ENCODE measurements around the gene ABLIM2. TPM values are rescaled to one million over a fixed set of nuclear protein-coding genes. Genes with fewer than 3 reads are reported as not detected.

Gene ABLIM2
- total and polyA plus RNA-seq, 10 of the 15 experiments (the other 5 are each of a cell fraction or from before 2014, with no cell fraction given), result 0.03 to 0.15 (median 0.05) TPM; not detected in 7

DNA sequence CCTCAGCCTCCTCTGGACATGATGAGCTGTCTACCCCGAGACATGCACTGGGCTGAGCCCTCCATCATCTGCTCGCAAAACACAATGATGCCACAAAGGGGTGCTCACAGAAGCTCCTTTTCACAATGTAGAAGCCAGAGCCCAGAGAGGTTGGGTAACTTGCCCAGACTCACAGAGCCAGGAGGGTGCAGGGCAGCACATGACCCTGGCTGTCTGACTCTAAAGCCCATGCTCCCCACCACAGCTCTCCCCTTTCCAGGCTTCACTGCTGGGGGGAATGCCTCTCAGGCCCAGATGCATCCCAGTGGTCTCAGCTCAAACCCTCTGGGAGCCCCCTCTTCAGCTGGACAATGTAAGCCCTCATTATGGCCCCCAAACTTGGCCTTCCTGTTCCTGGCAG is 120.5 kb downstream of the ABLIM2 start:
- intact Hi-C loops (cut with micrococcal nuclease; ENCODE audit: unreplicated experiment), result no loop called here
- Histone ChIP-seq H3K4me3 (no peak overlapping the region), H3K4me2 (ENCODE audit: control insufficient read depth, insufficient read depth) (no peak overlapping the region), H4K20me1 (ENCODE audit: control insufficient read depth, insufficient read depth) (no peaks in the 10 kb centered on the region), H3K36me3 (ENCODE audit: control insufficient read depth in 2 of 2, insufficient read depth in 2 of 2, low read length in 1 of 2) (no peaks in the 10 kb centered on the region), H3K4me1 (ENCODE audit: control insufficient read depth, insufficient read depth, low read length) (peaks cover 4% of the 10 kb centered on the region; the same call in 1 of the 2 replicates), H2AFZ (ENCODE audit: control insufficient read depth, low read depth, low read length) (no peak overlapping the region), H3K9me3 (replicated peaks; ENCODE audit: control insufficient read depth, insufficient read depth, low read length) (no peaks in the 10 kb centered on the region), H3K9ac (ENCODE audit: control insufficient read depth, insufficient read depth, low read length) (no peak overlapping the region), H3K79me2 (ENCODE audit: control insufficient read depth, insufficient read depth, low read length) (no peaks in the 10 kb centered on the region), H3K27me3 (replicated peaks in 1 of 2; ENCODE audit: control insufficient read depth in 2 of 2, insufficient read depth in 2 of 2, low read length in 1 of 2) (no peaks in the 10 kb centered on the region; a peak in 2 of 4 replicates), H3K27ac (ENCODE audit: control insufficient read depth, insufficient read depth) (no peak overlapping the region)
- SMC1A ChIA-PET (ENCODE audit: uncharacterized antibody, unreplicated experiment), result no interaction called here
- in situ Hi-C loops (cut with MboI), result no loop called here
- ATAC-seq, result no peak
- FAIRE-seq, result no peak
- BruUV-seq (replicated peaks), result no TSS peak
- no peak for DNase-seq (ENCODE audit: low read depth, low spot score)
- no peak for TF ChIP-seq YY1 (IDR thresholded peaks at IDR 0.05; ENCODE audit: low read depth, low read length)
- TF ChIP-seq, protein P1, sequence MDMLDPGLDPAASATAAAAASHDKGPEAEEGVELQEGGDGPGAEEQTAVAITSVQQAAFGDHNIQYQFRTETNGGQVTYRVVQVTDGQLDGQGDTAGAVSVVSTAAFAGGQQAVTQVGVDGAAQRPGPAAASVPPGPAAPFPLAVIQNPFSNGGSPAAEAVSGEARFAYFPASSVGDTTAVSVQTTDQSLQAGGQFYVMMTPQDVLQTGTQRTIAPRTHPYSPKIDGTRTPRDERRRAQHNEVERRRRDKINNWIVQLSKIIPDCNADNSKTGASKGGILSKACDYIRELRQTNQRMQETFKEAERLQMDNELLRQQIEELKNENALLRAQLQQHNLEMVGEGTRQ (IDR thresholded peaks at IDR 0.05; ENCODE audit: borderline replicate concordance, low read depth, low read length), result no peak
- POLR2A ChIA-PET, result no interaction called here
- CTCF ChIA-PET, result no interaction called here
- 0% methylated on average over 2 of the region's 2 CpGs for WGBS (ENCODE audit: insufficient coverage, insufficient replicate concordance, low lambda C conversion rate, missing lambda C conversion rate)
- RAD21 ChIA-PET (ENCODE audit: unreplicated experiment), result interaction anchor here (1.2 kb wide), 1 partner anchor 154 kb away, joined by 3 read pairs; no protein-coding TSS in a partner anchor

DNA sequence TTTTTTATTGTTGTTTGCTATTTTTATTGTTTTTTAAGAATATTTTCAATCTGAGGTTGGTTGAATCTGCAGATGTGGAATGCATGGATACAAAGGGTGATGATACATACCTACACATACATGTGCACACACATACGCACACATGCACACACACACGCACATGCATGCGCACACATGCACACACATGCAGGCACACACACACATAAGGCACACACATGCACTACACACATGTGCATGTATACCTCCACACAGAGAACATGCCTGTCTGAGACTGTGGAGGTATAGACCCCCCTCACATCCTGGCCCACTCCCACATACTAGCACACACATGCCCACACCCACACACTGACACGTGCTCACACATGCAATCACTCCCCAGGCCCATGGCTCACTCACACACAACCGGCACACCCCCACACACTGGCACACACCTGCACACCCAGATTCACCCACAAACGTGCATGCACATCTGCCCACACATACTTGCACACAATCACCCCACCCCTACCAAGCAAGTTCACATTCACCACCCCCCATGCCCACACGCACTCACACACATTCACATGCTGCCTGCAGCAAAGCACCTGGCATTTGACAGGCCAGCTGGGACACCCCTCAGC is 121.4 kb downstream of the ABLIM2 start:
- in situ Hi-C loops (cut with MboI), result no loop called here
- intact Hi-C loops (cut with micrococcal nuclease; ENCODE audit: unreplicated experiment), result no loop called here
- ChIA-PET RAD21 (ENCODE audit: unreplicated experiment) (interaction anchor here (1.2 kb wide), 1 partner anchor 155 kb away, joined by 3 read pairs; no protein-coding TSS in a partner anchor), POLR2A (no interaction called here), CTCF (no interaction called here), SMC1A (ENCODE audit: uncharacterized antibody, unreplicated experiment) (no interaction called here)
- no peak overlapping the region for H3K9ac ChIP-seq (ENCODE audit: control insufficient read depth, insufficient read depth, low read length)
- no peaks in the 10 kb centered on the region for H3K79me2 ChIP-seq (ENCODE audit: control insufficient read depth, insufficient read depth, low read length)
- H3K27ac ChIP-seq (ENCODE audit: control insufficient read depth, insufficient read depth), result no peak overlapping the region
- H2AFZ ChIP-seq (ENCODE audit: control insufficient read depth, low read depth, low read length), result no peak overlapping the region
- H3K4me3 ChIP-seq, result no peak overlapping the region
- H3K9me3 ChIP-seq (replicated peaks; ENCODE audit: control insufficient read depth, insufficient read depth, low read length), result no peaks in the 10 kb centered on the region
- peaks cover 4% of the 10 kb centered on the region; the same call in 1 of the 2 replicates for H3K4me1 ChIP-seq (ENCODE audit: control insufficient read depth, insufficient read depth, low read length)
- WGBS (ENCODE audit: insufficient coverage, insufficient replicate concordance, low lambda C conversion rate, missing lambda C conversion rate), result 58% methylated on average over 7 of the region's 7 CpGs
- DNase-seq (ENCODE audit: low read depth, low spot score) (no peak), FAIRE-seq (no peak), ATAC-seq (no peak)
- no TSS peak for BruUV-seq (replicated peaks)
- no peaks in the 10 kb centered on the region; a peak in 2 of 4 replicates for H3K27me3 ChIP-seq (replicated peaks in 1 of 2; ENCODE audit: control insufficient read depth in 2 of 2, insufficient read depth in 2 of 2, low read length in 1 of 2)
- TF ChIP-seq TCF3 (IDR thresholded peaks at IDR 0.05; ENCODE audit: borderline replicate concordance, insufficient read depth, low read depth, low read length), result 0 out of 2 replicates have a peak, but pooled peaks have one; percentile 29
- TF ChIP-seq TARDBP (IDR thresholded peaks at IDR 0.05; ENCODE audit: borderline replicate concordance), result no peak
- TF ChIP-seq, protein P2, sequence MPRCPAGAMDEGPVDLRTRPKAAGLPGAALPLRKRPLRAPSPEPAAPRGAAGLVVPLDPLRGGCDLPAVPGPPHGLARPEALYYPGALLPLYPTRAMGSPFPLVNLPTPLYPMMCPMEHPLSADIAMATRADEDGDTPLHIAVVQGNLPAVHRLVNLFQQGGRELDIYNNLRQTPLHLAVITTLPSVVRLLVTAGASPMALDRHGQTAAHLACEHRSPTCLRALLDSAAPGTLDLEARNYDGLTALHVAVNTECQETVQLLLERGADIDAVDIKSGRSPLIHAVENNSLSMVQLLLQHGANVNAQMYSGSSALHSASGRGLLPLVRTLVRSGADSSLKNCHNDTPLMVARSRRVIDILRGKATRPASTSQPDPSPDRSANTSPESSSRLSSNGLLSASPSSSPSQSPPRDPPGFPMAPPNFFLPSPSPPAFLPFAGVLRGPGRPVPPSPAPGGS (IDR thresholded peaks at IDR 0.05; ENCODE audit: borderline replicate concordance, insufficient read depth, low read depth, low read length, poor library complexity, severe bottlenecking), result peak; percentile 91
- TF ChIP-seq, protein P3, sequence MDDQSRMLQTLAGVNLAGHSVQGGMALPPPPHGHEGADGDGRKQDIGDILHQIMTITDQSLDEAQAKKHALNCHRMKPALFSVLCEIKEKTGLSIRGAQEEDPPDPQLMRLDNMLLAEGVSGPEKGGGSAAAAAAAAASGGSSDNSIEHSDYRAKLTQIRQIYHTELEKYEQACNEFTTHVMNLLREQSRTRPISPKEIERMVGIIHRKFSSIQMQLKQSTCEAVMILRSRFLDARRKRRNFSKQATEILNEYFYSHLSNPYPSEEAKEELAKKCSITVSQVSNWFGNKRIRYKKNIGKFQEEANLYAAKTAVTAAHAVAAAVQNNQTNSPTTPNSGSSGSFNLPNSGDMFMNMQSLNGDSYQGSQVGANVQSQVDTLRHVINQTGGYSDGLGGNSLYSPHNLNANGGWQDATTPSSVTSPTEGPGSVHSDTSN (IDR thresholded peaks at IDR 0.05; ENCODE audit: insufficient replicate concordance, low read depth, low read length), result peak; percentile 15
- TF ChIP-seq ZZZ3 (IDR thresholded peaks at IDR 0.05; ENCODE audit: control insufficient read depth, insufficient read length, low read depth), result no peak
- H4K20me1 ChIP-seq (ENCODE audit: control insufficient read depth, insufficient read depth), result no peaks in the 10 kb centered on the region
- H3K4me2 ChIP-seq (ENCODE audit: control insufficient read depth, insufficient read depth), result no peak overlapping the region
- H3K36me3 ChIP-seq (ENCODE audit: control insufficient read depth in 2 of 2, insufficient read depth in 2 of 2, low read length in 1 of 2), result no peaks in the 10 kb centered on the region
